HG03196 (cell line): ENCODE data around the gene NDUFB5.
A peak's percentile ranks its signal among the peaks of the same experiment; 100 is the strongest.
"Not testable (repeated sequence)": the region's sequence is repeated elsewhere in the genome, so short reads cannot be mapped to it uniquely, and the experiment has no call there.

Experiments
- ATAC-seq: cut with Tn5 transposase; IDR thresholded peaks from one replicate; pipeline ENCODE4 v1.9.1; 2021; ENCODE audit not compliant: unreplicated experiment

Gene NDUFB5

GRCh38 chr3:179630753-179631451 lies 26.3 kb downstream of the NDUFB5 start:
- no peak for ATAC-seq

DNA sequence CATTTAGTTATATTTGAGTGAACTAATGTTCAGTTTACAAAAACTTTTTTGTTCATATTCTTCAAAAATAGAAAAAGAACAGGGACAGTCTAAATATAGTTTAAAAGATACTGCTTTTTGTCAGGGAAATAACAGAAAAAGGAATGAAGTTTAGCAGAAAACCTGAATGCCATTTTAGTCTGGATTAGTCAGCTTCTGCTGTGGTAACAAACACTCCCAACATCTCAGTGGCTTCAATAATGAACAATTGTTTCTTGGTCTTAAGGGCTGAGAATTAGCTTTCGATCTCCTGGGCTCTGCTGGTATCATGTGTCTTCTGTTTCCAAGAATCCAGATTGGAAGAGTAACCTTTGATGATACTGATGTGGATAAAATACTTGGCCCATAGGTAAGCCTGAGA lies 35.9 kb downstream of the NDUFB5 start:
- no peak for ATAC-seq

GRCh38 chr3:179642871-179643270 lies 38.3 kb downstream of the NDUFB5 start:
- no peak for ATAC-seq

GRCh38 chr3:179643837-179644236 lies 39.2 kb downstream of the NDUFB5 start:
- not testable (repeated sequence) for ATAC-seq

- no peak for ATAC-seq
These were observed 41.6 kb downstream of the NDUFB5 start for GRCh38 chr3:179646177-179646576.

DNA sequence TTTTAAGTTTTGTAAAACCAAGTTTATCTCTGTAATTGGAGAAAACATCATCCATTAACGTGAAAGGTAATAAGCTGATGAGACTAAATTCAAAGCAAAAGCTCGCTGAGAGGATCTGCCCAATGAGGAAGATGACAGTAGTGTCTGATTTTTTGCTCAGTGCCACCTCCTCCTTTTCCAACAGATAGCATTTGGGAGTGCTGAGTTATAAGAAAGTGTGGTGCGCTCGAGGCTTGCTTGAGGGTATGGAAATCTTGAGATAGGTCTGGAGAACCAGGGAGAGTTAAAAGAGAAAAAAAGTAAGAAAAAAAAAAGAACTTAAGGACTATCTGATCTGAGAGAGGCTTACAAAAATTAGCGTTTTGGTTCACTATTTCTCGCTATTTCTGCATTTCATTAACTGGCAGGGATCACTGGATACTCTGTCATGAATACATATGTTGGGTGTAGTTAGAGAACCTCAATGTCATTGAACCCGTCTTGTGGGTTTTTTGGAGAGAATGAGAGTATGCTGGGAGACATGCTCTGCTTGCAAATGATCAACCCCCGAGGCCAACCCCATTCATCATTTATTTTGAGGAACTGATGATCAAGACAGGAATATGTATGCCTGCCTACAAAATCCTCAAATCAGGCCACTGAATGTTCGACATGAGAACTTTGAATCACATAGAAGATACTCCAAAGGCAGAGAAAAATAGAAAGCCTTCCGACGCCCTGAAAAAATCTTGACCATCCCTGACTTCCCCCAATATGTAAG lies 47.3 kb downstream of the NDUFB5 start:
- ATAC-seq: no peak

GRCh38 chr3:179652447-179653095 lies 48.0 kb downstream of the NDUFB5 start, which contains the start of gene USP13:
Gene USP13 (plus strand): TSS chr3:179653040. CDS start chr3:179653226, 186 bp downstream.
- peak; percentile 55 for ATAC-seq

GRCh38 chr3:179653096-179653797 lies 48.7 kb downstream of the NDUFB5 start:
- peak; percentile 66 for ATAC-seq

- no peak for ATAC-seq
These were observed 50.6 kb downstream of the NDUFB5 start for GRCh38 chr3:179655236-179655635.

DNA sequence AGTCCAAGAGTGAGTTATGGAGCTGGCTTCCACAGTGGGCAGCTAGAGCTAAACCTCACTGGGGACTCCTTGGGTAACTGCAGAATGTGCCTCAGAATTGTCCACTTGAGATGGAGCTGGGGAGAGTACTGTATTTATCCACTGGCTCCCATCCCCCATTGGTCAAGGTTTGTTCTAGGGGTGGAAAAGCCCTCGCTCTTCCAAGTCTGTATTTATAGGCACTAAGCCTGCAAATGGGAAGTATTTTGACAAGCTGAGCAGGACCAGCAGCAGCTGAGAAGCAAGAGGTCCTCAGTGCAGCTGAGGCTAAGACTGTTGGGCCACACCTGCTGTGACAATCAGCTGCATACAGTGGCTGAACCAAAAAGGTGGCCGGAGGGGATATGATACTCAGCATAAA lies 54.0 kb downstream of the NDUFB5 start:
- no peak for ATAC-seq

GRCh38 chr3:179660872-179661271 lies 56.3 kb downstream of the NDUFB5 start:
- ATAC-seq: no peak

GRCh38 chr3:179661777-179662176 lies 57.2 kb downstream of the NDUFB5 start:
- ATAC-seq: no peak

DNA sequence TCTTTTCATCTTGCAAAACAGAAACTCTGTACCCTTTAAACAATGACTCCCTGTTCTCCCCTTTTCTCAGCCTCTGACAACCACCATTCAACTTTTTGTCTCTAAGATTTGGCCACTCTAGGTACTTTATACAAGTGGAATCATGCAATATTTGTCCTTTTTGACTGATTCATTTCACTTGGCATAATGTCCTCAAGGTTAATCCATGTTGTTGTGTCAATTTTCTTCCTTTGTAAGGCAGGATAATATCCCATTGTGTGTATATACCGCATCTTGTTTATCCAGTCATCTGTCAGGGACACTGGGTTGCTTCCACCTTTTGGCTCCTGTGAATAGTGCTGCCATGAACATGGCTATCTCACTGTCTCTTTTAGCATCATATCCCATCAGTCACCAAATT lies 58.5 kb downstream of the NDUFB5 start:
- ATAC-seq: no peak

GRCh38 chr3:179666030-179666429 lies 61.4 kb downstream of the NDUFB5 start:
- no peak for ATAC-seq

GRCh38 chr3:179666436-179667035 lies 61.9 kb downstream of the NDUFB5 start:
- ATAC-seq: no peak

GRCh38 chr3:179668429-179668828 lies 63.8 kb downstream of the NDUFB5 start:
- ATAC-seq: no peak

DNA sequence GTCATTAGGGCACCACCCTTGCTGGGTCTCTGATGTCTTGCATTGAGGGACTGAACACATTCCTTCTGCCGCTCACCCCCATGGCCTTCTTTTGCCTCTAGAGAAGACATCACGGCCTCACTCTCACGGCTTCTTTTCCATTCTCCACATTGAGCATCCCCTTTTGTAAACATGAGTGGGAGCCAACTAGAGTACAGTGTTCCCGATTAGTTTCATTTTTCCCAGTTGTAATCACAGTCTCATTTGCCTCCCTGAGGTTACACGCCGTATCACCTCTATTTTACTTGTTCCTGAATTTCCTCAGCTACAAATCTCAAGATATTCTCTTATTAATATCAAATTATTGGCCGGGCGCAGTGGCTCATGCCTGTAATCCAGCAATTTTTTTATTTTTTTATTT lies 65.7 kb downstream of the NDUFB5 start:
- no peak for ATAC-seq

GRCh38 chr3:179671309-179671708 lies 66.7 kb downstream of the NDUFB5 start:
- no peak for ATAC-seq

DNA sequence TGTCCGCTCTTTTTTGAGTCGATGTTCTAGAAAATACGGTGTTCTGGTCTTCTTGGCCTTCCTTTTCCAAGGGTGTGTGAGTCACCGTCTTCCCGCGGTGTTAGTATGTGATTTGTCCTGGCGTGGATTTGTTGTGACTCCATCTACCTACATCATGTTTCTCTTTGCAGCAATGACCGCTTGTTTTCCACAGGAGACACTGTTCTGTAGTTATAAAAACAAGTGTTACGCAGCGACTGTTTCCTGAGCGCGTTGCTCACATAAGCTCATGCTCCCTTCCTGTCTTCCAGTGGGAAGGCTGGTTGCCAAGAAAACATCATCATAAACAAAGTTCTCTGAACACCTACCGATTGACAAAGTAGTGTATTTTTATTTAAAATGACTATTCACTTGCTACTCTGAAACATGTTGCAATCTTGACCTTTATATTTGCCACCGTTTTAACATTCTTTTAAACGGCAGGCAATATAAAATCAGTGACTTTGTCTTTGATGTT lies 67.2 kb downstream of the NDUFB5 start:
- ATAC-seq: no peak

DNA sequence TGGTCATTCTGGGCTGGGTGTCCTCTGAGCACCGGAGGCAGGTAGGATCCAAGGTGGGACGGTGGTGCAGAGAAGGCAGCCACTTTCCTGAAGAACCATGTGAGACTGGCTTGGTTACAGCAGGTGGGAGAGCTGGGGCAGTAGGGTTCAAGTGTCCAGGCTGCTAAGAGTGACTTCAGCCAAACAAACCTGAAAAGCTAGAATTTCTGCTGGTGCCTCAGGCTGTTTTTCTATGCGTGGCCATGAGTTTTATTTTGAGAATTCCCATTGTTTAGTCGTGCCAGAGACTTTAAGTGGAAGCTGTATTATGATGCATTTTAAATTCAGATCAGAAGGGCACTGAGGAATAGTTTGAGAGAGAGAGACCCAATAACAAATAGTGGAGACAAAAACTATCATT lies 68.3 kb downstream of the NDUFB5 start:
- ATAC-seq: no peak

- no peak for ATAC-seq
These were observed 68.9 kb downstream of the NDUFB5 start for GRCh38 chr3:179673523-179673922.
